GM12878 (cell line): Measurements from ENCODE around the gene ZDHHC9. TPM values are rescaled to one million over a fixed set of nuclear protein-coding genes. Genes with fewer than 3 reads are reported as not detected.

Source experiments
- BACH1 ChIP-seq: fragments of 450-650 bp; IDR thresholded peaks from 2 replicates; pipeline ENCODE4 v1.6.1; 2017; ENCODE audit warnings: mild to moderate bottlenecking, borderline replicate concordance
- BRCA1 ChIP-seq: IDR thresholded peaks from 2 replicates; pipeline ENCODE4 v1.6.1; 2011; ENCODE audit warnings: low read depth, low read length, improper control_type of control experiment
- CHD2 ChIP-seq: IDR thresholded peaks from 2 replicates; pipeline ENCODE4 v1.6.1; 2011; ENCODE audit warnings: low read depth, low read length, improper control_type of control experiment, borderline replicate concordance
- CREM ChIP-seq: IDR thresholded peaks from 2 replicates; pipeline ENCODE4 v1.6.1; 2014; ENCODE audit warnings: antibody characterized with exemption, low read depth
- CUX1 ChIP-seq: IDR thresholded peaks from 2 replicates; pipeline ENCODE4 v1.6.1; 2012; ENCODE audit warnings: improper control_type of control experiment, low read depth, low read length; ENCODE audit not compliant: insufficient replicate concordance
- DPF2 ChIP-seq: fragments of 450-650 bp; IDR thresholded peaks from 2 replicates; pipeline ENCODE4 v1.6.1; 2017; ENCODE audit warnings: mild to moderate bottlenecking
- MEF2B ChIP-seq: fragments of 450-650 bp; IDR thresholded peaks from 2 replicates; pipeline ENCODE4 v1.6.1; 2018; ENCODE audit warnings: mild to moderate bottlenecking, moderate library complexity; ENCODE audit not compliant: partially characterized antibody, poor library complexity, severe bottlenecking
- MLLT1 ChIP-seq: fragments of 450-650 bp; IDR thresholded peaks from 2 replicates; pipeline ENCODE4 v1.6.1; 2016; ENCODE audit warnings: mild to moderate bottlenecking
- MYC ChIP-seq: IDR thresholded peaks from 2 replicates; pipeline ENCODE4 v1.6.1; 2011; ENCODE audit warnings: mild to moderate bottlenecking, low read length, moderate library complexity, inconsistent platforms; ENCODE audit not compliant: insufficient read depth, insufficient replicate concordance, insufficient read length, severe bottlenecking
- NR2C1 ChIP-seq: fragments of 450-650 bp; IDR thresholded peaks from 2 replicates; pipeline ENCODE4 v1.6.1; 2017; ENCODE audit warnings: antibody characterized with exemption, mild to moderate bottlenecking, moderate library complexity
- NR2F1 ChIP-seq: fragments of 450-650 bp; conservative IDR thresholded peaks from 2 replicates; pipeline ENCODE4 v1.6.1; 2017; ENCODE audit warnings: mild to moderate bottlenecking
- POLR2AphosphoS2 ChIP-seq: IDR thresholded peaks from 2 replicates; pipeline ENCODE4 v1.6.1; 2011; ENCODE audit warnings: low read depth, mild to moderate bottlenecking, low read length, improper control_type of control experiment, moderate library complexity
- SP1 ChIP-seq: IDR thresholded peaks from one replicate; pipeline ENCODE4 v1.6.1; 2011; ENCODE audit warnings: low read depth, low read length
- TCF12 ChIP-seq: IDR thresholded peaks from 2 replicates; pipeline ENCODE4 v1.6.1; 2011; ENCODE audit warnings: low read depth, mild to moderate bottlenecking, low read length
- USF1 ChIP-seq: IDR thresholded peaks from 2 replicates; pipeline ENCODE4 v1.6.1; 2011; ENCODE audit warnings: borderline replicate concordance, low read depth, mild to moderate bottlenecking, moderate library complexity, mixed read lengths, low read length; ENCODE audit not compliant: insufficient read depth; ENCODE audit errors: extremely low read length
- ZNF207 ChIP-seq: fragments of 450-650 bp; IDR thresholded peaks from 2 replicates; pipeline ENCODE4 v1.6.1; 2014; ENCODE audit warnings: antibody characterized with exemption, mild to moderate bottlenecking, borderline replicate concordance
- ZNF687 ChIP-seq: fragments of 450-650 bp; IDR thresholded peaks from 2 replicates; pipeline ENCODE4 v1.6.1; 2017; ENCODE audit warnings: mild to moderate bottlenecking, moderate library complexity
- polyA plus RNA-seq, 11 experiments: library from polyadenylated mRNA; depleted of rRNA in 4 of 11; unstranded in 6 of 11; stranded (reverse) in 5 of 11; fragments of >200 nt; fragmentation: Nextera tagmentation in 4 of 11; fragmentation: Illumina TruSeq in 1 of 11; extraction: Ambion mirVana in 4 of 11; extraction: Trizol in 1 of 11; gene quantifications; 1 replicate in 1 of 11; 2 replicates in 10 of 11; pipeline versions ENCODE4 v1.2.1 to v1.2.3, GENCODE V29; 2011 to 2016; ENCODE audit warnings: inconsistent platforms in 2 of 11, missing spikeins in 2 of 11, low read depth in 1 of 11
- total RNA-seq, 4 experiments: library from RNA; depleted of rRNA in 3 of 4; stranded (reverse); fragments of >200 nt in 3 of 4; fragmentation: Illumina TruSeq in 1 of 4; extraction: Trizol in 1 of 4; gene quantifications; 2 replicates each; pipeline versions ENCODE4 v1.2.1 to v1.2.3, GENCODE V29; 2013 to 2021

Gene ZDHHC9
- total and polyA plus RNA-seq, 10 of the 15 experiments (the other 5 are each of a cell fraction or from before 2014, with no cell fraction given), result 1.8 to 13.0 (median 5.4) TPM

- TF ChIP-seq NR2F1 (peak; percentile 94), CUX1 (peak; percentile 59), USF1 (no peak), BACH1 (peak; percentile 68; the same call in 1 of the 2 replicates), MLLT1 (0 out of 2 replicates have a peak, but pooled peaks have one; percentile 39), NR2C1 (peak; percentile 78), SP1 (peak; percentile 42), CREM (peak; percentile 77), ZNF687 (peak; percentile 43; the same call in 1 of the 2 replicates), POLR2AphosphoS2 (peak; percentile 49), BRCA1 (no peak), TCF12 (peak; percentile 77; the same call in 1 of the 2 replicates), DPF2 (peak; percentile 99), CHD2 (peak; percentile 55; the same call in 1 of the 2 replicates), MEF2B (peak; percentile 62), MYC (no peak), ZNF207 (no peak)
These were observed 57.5 kb downstream of the ZDHHC9 start (continued) for GRCh38 chrX:129786210-129786651.
